Limb (tissue), 2 donors: Measurements from ENCODE around the gene IGF2BP2.
"Not testable (repeated sequence)": the region's sequence is repeated elsewhere in the genome, so short reads cannot be mapped to it uniquely, and the experiment has no call there.

Experiments used
- DNase-seq, 2 donors: peaks; one replicate each; pipeline ENCODE4 v3.0.0-alpha.2; 2016; ENCODE audit errors: extremely low spot score in 2 of 2

Gene IGF2BP2

DNA sequence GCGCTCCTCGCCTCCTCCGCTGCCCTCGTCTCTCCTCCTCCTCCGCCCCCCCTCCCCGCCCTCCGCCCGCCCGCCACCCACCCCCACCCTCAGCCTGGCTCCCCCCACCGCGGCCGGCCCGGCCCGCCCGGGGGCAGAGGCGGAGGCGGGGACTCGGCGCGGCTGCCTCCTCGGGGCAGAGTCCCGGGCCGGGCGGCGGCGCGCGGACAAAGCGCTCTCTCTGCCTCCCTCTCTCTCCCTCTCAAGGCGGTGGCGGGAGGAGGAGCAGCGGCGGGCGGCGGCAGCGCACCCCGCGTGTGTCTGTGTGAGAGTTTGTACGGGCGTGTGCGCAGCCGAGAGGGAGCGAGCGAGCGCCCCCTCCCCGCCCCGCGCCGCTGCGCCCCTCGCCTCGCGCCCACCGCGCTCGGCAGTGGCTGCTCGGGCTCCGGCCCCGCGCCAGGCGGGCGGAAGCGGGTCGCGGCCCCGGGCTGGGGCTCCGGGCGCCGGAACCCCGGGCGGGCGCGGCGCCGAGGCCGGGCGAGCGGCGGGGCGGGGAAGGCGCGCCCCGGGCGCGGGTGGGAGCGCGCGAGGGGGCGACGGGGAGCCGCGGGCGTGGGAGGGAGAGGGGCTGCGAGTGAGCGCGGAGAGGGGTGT, at the start of gene IGF2BP2:
IGF2BP2 (minus strand) TSS at position 37 of the 633 bp plus-strand sequence. CDS start 82 bp downstream, outside the sequence.
- DNase-seq = peak; percentile 82 to 92

DNA sequence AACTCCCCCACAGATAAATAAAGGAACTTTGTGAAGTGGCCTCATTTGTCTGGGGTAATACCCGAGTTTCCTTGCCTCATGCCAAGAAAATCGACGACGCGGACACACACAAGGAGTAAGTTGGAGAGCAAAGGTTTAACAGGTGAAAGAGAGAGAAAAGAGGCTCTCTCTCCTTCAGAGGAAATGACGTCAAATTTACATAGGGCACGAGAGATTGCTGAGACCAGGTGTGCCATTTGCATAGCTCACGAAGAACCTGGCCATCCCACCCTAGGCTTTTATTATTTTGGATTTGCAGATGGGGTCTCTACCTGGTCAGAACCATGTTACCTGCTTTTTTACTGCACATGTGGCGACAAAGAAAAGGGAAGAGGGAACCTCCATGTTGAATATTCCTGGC, 49.3 kb upstream of the IGF2BP2 start:
- DNase-seq = no peak

GRCh38 chr3:185867650-185868049, 42.8 kb upstream of the IGF2BP2 start:
- no peak for DNase-seq

DNA sequence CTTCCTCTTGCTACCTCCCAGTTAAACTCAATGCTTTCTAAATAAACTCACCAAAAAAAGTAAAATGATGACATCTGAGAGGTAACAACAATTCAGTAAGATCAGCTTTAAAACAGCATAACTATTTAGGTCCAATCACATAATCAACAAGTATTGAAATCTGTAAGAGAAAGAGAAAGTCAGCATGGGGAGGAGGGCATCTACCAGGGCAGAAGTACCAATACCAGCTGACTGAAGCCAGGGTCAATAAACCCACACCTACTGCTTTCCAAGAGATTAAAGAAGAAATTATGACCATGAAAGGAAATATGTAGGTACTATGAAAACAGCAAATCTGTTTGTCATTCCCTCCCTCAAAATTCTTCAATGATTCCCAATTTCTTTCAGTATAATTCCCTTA, 42.2 kb upstream of the IGF2BP2 start:
- DNase-seq = no peak

- DNase-seq = no peak
Measured at GRCh38 chr3:185866555-185866954, 41.7 kb upstream of the IGF2BP2 start.

DNA sequence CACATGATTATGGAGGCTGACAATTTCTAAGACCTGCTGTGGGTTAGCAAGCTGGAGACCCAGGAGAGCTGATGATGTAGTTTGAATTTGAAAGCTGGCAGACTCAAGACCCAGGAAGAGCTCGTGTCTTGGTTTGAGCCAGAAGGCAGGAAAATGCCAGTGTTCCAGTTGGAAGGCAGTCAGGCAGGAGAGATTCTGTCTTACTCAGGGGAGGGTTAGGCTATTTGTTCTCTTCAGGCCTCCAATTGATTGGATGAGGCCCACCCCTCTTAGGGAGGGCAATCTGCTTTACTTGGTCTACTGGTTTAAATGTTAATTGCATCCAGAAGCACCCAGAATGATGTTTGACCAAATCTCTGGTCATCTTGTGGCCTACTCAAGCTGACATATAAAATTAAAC, 40.4 kb upstream of the IGF2BP2 start:
- DNase-seq = no peak

GRCh38 chr3:185864767-185865166, 39.9 kb upstream of the IGF2BP2 start:
- no peak for DNase-seq

DNA sequence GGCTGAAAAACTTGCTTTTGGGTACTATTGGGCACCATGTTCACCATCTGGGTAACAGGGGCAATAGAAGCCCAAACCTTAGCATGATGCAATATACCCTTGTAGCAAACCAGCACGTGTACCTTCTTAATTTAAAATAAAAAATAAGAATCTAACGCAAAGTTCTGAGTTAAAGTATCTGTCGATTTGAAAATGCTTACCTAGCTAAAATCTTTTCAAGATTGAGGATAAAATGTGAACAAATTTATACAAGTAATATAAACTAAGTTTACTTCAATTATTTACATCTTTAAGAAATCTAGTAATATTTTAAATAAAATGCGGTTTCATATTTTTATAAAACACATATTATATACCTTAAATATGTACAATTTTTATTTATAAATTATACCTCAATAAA, 38.1 kb upstream of the IGF2BP2 start:
- DNase-seq = no peak

DNA sequence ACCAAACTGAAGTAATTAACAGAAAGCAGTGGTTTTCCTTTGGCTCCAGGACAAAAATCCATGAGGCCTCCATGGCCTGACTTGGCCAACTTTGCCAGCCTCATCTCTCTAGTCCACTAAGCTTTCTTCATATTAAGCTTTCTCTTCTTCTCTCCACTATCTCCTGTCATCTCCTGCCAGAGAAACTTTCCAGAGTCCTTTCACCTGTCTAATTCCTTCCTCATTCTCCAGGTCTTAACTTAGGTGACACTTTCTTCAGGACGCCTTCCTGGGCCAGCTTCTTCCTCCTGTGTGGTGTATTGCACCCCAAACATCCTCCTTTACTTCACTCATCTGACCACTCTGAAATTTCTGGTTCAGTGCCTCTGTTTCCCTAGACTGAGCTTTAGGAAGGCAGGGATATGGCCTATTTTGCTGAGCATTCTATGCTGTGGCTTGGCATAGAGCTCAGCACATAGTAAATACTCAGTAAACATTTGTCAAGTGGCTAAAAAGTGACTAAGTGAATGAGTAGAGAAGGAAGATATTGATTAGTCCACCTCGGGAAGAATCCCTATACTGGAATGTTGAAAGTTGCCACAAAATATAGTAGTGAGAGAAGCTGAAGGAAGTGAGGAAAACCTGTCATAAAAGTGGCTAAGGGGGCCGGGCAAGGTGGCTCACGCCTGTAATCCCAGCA, 34.6 kb upstream of the IGF2BP2 start:
- no peak for DNase-seq

- no peak for DNase-seq
Measured at GRCh38 chr3:185858502-185859225, 33.8 kb upstream of the IGF2BP2 start.

DNA sequence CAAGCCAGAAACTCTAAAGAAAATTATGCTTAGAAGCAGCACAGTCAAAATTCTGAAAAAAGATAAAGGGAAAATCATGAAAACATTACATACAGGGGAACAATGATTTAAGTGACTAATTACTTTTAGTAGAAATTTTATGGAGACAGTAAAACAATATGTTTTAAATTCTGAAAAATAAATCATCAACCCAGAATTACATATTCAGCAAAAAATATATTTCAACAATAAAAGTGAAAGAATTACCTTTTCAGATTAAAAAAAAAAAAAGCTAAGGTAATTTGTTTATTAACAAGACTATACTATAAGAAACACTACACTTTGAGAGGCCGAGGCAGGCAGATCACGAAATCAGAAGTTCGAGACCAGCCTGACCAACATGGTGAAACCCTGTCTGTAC, 32.4 kb upstream of the IGF2BP2 start:
- no peak for DNase-seq

DNA sequence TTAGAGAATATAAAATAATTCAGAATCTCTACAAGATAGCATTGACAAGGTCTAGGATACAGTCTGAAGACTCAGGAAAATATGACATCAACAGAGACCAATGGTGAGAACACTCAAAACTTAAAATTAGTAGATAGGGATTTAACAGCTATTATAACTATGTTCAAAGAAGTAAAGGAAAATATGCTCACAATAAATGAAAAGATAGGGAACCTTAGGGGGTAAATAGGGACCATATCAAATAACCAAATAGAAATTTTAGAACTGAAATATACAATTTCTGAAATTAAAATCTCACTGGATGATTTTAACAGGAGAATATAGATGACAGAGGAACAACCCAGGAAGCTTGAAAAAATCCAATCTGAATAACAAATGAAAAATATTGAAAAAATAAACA, 31.8 kb upstream of the IGF2BP2 start:
- no peak for DNase-seq

DNA sequence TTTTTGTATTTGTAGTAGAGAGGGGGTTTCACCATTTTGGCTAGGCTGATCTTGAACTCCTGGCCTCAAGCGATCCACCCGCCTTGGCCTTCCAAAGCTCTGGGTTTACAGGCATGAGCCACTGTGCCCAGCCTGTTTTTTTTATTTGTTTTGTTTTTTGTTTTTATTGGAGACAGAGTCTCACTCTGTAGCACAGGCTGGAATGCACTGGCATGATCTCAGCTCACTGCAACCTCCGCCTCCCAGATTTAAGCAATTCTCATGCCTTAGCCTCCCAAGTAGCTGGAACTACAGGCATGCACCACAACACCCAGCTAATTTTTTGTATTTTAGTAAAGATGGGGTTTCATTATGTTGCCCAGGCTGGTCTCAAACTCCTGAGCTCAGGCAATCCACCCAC, 28.9 kb upstream of the IGF2BP2 start:
- DNase-seq = not testable (repeated sequence)

GRCh38 chr3:185852635-185853034, 27.8 kb upstream of the IGF2BP2 start:
- no peak for DNase-seq

DNA sequence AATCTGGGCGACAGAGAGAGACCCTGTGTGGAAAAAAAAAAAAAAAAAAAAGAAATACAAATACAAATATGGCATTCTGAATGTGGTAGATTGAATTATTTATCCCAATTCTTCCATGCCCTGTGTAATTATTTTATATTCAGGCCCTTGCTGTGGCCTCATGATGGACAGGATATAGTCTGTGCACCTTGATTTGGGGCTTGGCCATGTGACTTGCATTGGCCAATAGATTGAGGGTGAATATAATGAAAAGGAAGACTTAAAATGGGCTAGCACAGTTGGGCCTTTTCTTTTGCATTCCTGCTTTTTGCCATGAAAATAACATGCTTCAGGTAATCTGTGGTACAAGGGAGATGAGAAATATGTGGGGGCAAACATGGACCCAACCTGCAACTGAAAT, 27.1 kb upstream of the IGF2BP2 start:
- DNase-seq = no peak

GRCh38 chr3:185851046-185851445, 26.2 kb upstream of the IGF2BP2 start:
- DNase-seq = no peak

DNA sequence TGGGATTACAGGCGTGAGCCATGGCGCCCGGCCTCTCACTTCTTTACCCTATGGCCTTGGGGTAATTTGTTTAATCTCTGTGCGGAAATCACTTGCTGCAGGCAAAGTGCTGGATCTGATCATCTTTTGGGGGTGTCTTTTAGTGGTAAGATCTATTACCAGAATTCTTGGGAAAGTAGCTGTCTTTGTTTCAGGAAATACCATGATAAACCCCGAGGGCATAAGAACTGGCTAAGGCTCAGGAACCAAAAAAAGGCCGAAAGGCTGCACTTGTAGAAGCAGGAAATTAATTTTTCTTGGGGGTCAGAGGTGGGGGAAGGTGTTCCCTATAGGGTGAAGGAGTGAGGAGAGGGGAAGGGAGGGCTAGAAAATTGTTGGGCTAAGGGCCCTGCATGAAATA, 22.7 kb upstream of the IGF2BP2 start:
- no peak for DNase-seq

- no peak for DNase-seq
Measured at GRCh38 chr3:185846037-185846436, 21.2 kb upstream of the IGF2BP2 start.

DNA sequence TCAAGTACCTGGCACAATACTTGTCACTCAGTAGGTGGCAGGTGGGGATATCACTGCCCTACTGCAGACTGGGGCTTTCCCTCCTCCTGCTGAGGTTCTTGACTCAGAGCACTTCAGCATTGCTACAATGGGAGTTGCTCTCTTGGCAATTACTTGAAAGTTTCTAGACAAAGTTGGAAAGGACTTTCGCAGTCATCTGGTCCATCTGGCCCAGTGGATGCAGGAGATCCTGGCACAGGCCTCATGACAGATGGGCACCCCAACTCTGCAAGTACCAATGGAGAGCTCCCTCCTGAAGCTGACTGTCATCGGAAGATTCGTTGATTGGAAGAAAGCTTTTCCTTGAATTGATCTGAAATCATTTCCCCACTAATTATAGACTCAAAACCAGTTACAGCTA, 19.2 kb upstream of the IGF2BP2 start:
- no peak for DNase-seq

GRCh38 chr3:185843635-185844034, 18.8 kb upstream of the IGF2BP2 start:
- DNase-seq = no peak

- no peak for DNase-seq
Measured at GRCh38 chr3:185843126-185843525, 18.3 kb upstream of the IGF2BP2 start.

DNA sequence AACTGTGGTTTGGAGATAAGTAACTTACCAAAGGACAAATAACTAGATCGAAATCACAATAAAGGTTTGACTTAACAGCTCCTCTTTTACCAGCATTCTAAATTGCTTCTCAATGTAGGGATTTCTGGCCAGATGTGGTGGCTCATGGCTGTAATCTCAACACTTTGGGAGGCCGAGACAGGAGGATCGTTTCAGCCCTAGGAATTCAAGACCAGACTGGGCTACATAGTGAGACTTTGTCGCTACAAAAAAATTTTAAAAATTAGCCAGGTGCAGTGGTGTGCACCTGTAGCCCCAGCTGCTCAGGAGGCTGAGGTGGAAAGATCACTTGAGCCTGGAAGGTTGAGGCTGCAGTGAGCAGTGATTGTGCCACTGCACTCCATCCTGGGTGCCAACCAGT, 17.4 kb upstream of the IGF2BP2 start:
- no peak for DNase-seq
